OCI-LY1 (cell line): ENCODE measurements around the gene GBA2.

ENCODE experiments used
- EZH2 ChIP-seq: fragments of 200-600 bp; sonication (generic), shearing (Covaris generic); IDR thresholded peaks from 2 replicates; pipeline ENCODE4 v1.8.0; 2017; ENCODE audit warnings: borderline replicate concordance, mixed run types, mild to moderate bottlenecking, antibody characterized with exemption, low read length, moderate library complexity, mixed read lengths
- TF ChIP-seq, protein P1 (sequence below): fragments of 200-600 bp; sonication (generic), shearing (Covaris generic); IDR thresholded peaks from 2 replicates; pipeline ENCODE4 v1.5.1; 2017; ENCODE audit warnings: mild to moderate bottlenecking, antibody characterized with exemption, low read length, moderate library complexity, mixed read lengths

DNA sequence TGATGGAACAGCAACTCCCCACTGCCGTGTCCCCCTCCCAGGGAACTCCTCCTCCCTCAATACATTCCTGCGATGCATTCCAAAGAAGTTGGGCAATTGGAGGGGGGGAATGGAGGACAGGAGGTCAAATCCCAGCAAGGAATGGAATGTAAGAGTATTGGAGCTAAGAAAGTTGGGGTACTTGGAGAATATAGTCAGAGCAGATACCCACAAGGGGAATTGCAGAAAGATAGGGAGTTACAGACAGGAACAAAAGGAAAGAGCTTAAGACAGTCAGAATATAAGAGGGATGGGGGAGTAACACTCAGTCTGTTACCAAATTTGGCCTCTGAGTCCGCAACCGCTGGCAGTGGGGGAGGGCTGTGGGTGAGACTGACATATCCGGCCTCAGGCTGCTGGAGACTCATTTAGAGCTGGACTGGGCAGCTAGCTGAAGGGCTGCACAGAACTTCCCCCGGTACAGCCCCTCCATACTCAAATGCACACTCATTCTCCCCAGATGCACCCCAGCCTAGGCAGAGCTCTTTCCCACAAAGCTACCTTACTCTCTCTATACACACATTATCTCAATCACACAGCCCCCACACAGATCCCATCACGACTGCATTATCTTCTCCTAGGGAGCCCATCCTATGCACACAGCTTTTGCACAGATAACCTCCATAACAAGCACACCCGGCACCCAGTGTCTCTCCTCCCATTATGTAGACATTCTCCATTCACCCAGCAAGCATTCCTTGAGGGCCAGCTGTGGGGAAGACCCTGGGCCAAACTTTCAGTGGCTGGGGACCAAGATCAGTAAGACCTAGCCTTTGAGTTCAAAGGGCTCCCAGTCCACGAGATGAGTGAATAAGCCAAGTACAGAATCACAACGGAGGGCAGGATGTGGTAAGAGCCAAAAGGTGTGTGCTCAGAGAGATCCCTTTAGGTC is 20.7 kb downstream of the GBA2 start:
- TF ChIP-seq, protein P1, sequence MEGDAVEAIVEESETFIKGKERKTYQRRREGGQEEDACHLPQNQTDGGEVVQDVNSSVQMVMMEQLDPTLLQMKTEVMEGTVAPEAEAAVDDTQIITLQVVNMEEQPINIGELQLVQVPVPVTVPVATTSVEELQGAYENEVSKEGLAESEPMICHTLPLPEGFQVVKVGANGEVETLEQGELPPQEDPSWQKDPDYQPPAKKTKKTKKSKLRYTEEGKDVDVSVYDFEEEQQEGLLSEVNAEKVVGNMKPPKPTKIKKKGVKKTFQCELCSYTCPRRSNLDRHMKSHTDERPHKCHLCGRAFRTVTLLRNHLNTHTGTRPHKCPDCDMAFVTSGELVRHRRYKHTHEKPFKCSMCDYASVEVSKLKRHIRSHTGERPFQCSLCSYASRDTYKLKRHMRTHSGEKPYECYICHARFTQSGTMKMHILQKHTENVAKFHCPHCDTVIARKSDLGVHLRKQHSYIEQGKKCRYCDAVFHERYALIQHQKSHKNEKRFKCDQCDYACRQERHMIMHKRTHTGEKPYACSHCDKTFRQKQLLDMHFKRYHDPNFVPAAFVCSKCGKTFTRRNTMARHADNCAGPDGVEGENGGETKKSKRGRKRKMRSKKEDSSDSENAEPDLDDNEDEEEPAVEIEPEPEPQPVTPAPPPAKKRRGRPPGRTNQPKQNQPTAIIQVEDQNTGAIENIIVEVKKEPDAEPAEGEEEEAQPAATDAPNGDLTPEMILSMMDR: no peak
- TF ChIP-seq EZH2: no peak
